ENCODE results near the gene CCN2. TPM values are rescaled to one million over a fixed set of nuclear protein-coding genes. Genes with fewer than 3 reads are reported as not detected.

CCN2 gene
- total RNA-seq, 3 donors from 2014 or later (not counting 1 experiment from before 2014, with no cell fraction given), result not detected

- Mint-ChIP-seq H3K4me3 (no peak overlapping the region), H3K27ac (no peak overlapping the region), H3K9me3 (no peaks in the 10 kb centered on the region), H3K27me3 (ENCODE audit: low read depth in 2 of 2) (no peaks in the 10 kb centered on the region), H3K36me3 (no peaks in the 10 kb centered on the region), H3K4me1 (no peaks in the 10 kb centered on the region)
- H3K27ac ChIP-seq (ENCODE audit: low read length), result no peak overlapping the region
- no peak for TF ChIP-seq CTCF (IDR thresholded peaks at IDR 0.05)
- H3K36me3 ChIP-seq (ENCODE audit: control insufficient read depth, insufficient read depth, low read length), result no peaks in the 10 kb centered on the region
- H3K27me3 ChIP-seq (ENCODE audit: control insufficient read depth, insufficient read depth, low read length), result no peaks in the 10 kb centered on the region
- DNase-seq, result no peak
- H3K9me3 ChIP-seq (ENCODE audit: control insufficient read depth, insufficient read depth, low read length), result no peaks in the 10 kb centered on the region
- no peaks in the 10 kb centered on the region for H3K4me1 ChIP-seq (ENCODE audit: control insufficient read depth, insufficient read depth, low read length)
- no peak overlapping the region for H3K4me3 ChIP-seq (ENCODE audit: low read length)
- no peak for ATAC-seq
- intact Hi-C loops (cut with micrococcal nuclease), result no loop called here
- 88% methylated on average over 3 of the region's 3 CpGs for WGBS (ENCODE audit: insufficient coverage)
Observed at GRCh38 chr6:131978522-131978921, 27.4 kb upstream of the CCN2 start.

- intact Hi-C loops (cut with micrococcal nuclease), result no loop called here
- H3K27ac Mint-ChIP-seq, result no peak overlapping the region
- Histone ChIP-seq H3K27ac (ENCODE audit: low read length) (no peak overlapping the region), H3K27me3 (ENCODE audit: control insufficient read depth, insufficient read depth, low read length) (no peaks in the 10 kb centered on the region), H3K4me1 (ENCODE audit: control insufficient read depth, insufficient read depth, low read length) (no peaks in the 10 kb centered on the region), H3K4me3 (ENCODE audit: low read length) (no peak overlapping the region), H3K9me3 (ENCODE audit: control insufficient read depth, insufficient read depth, low read length) (no peaks in the 10 kb centered on the region), H3K36me3 (ENCODE audit: control insufficient read depth, insufficient read depth, low read length) (no peaks in the 10 kb centered on the region)
- H3K4me1 Mint-ChIP-seq, result no peaks in the 10 kb centered on the region
- no peaks in the 10 kb centered on the region for H3K9me3 Mint-ChIP-seq
- no peak overlapping the region for H3K4me3 Mint-ChIP-seq
- 78% methylated on average over 6 of the region's 6 CpGs for WGBS (ENCODE audit: insufficient coverage)
- no peak for TF ChIP-seq CTCF (IDR thresholded peaks at IDR 0.05)
- no peak for DNase-seq
- no peak for ATAC-seq
- no peaks in the 10 kb centered on the region for H3K36me3 Mint-ChIP-seq
- H3K27me3 Mint-ChIP-seq (ENCODE audit: low read depth in 2 of 2), result no peaks in the 10 kb centered on the region
Observed at GRCh38 chr6:131976545-131977061, 25.4 kb upstream of the CCN2 start.

GRCh38 chr6:131972741-131973140 lies 21.6 kb upstream of the CCN2 start:
- Histone ChIP-seq H3K4me1 (ENCODE audit: control insufficient read depth, insufficient read depth, low read length) (no peaks in the 10 kb centered on the region), H3K27me3 (ENCODE audit: control insufficient read depth, insufficient read depth, low read length) (no peaks in the 10 kb centered on the region), H3K36me3 (ENCODE audit: control insufficient read depth, insufficient read depth, low read length) (no peaks in the 10 kb centered on the region), H3K9me3 (ENCODE audit: control insufficient read depth, insufficient read depth, low read length) (no peaks in the 10 kb centered on the region), H3K4me3 (ENCODE audit: low read length) (no peak overlapping the region), H3K27ac (ENCODE audit: low read length) (no peak overlapping the region)
- H3K27ac Mint-ChIP-seq, result no peak overlapping the region
- ATAC-seq, result no peak
- H3K4me1 Mint-ChIP-seq, result no peaks in the 10 kb centered on the region
- intact Hi-C loops (cut with micrococcal nuclease), result no loop called here
- H3K9me3 Mint-ChIP-seq, result no peaks in the 10 kb centered on the region
- no peak overlapping the region for H3K4me3 Mint-ChIP-seq
- no peak for DNase-seq
- H3K36me3 Mint-ChIP-seq, result no peaks in the 10 kb centered on the region
- H3K27me3 Mint-ChIP-seq (ENCODE audit: low read depth in 2 of 2), result no peaks in the 10 kb centered on the region
- TF ChIP-seq CTCF (IDR thresholded peaks at IDR 0.05), result no peak
- 81% methylated on average over 2 of the region's 2 CpGs for WGBS (ENCODE audit: insufficient coverage)

Measured in natural killer cell (primary cell).